BLaER1 treated with 17β-estradiol and CSF1 and Interleukin-3, amounts not matched to agents 10 nM and 100 nM (cell line): Measurements from ENCODE around the gene PTPRN2.
"Not testable (repeated sequence)": the region's sequence is repeated elsewhere in the genome, so short reads cannot be mapped to it uniquely, and the experiment has no call there.

Source experiments
- H3K27ac ChIP-seq, 11 experiments: shearing (Covaris generic); formaldehyde crosslinking; 2 replicates each; pipeline ENCODE4 v1.8.1; 2022
- H3K27me3 ChIP-seq, 11 experiments: shearing (Covaris generic); formaldehyde crosslinking; 2 replicates each; pipeline ENCODE4 v1.8.1; 2022
- H3K36me3 ChIP-seq, 11 experiments: shearing (Covaris generic); formaldehyde crosslinking; 2 replicates each; pipeline ENCODE4 v1.8.1; 2022
- H3K4me1 ChIP-seq, 10 experiments: shearing (Covaris generic); formaldehyde crosslinking; 2 replicates each; pipeline ENCODE4 v1.8.1; 2022
- H3K4me2 ChIP-seq, 11 experiments: shearing (Covaris generic); formaldehyde crosslinking; 2 replicates each; pipeline ENCODE4 v1.8.1; 2022
- H3K4me3 ChIP-seq, 10 experiments: shearing (Covaris generic); formaldehyde crosslinking; 2 replicates each; pipeline ENCODE4 v1.8.1; 2022
- H3K9ac ChIP-seq, 11 experiments: shearing (Covaris generic); formaldehyde crosslinking; 2 replicates each; pipeline ENCODE4 v1.8.1; 2022
- H3K9me3 ChIP-seq, 11 experiments: shearing (Covaris generic); formaldehyde crosslinking; replicated peaks in 1 of 11; 2 replicates each; pipeline ENCODE4 v1.8.1; 2022
- H4K20me1 ChIP-seq, 11 experiments: shearing (Covaris generic); formaldehyde crosslinking; 2 replicates each; pipeline ENCODE4 v1.8.1; 2022
- Cebpa-rat ChIP-seq, 11 experiments: shearing (Covaris generic); IDR thresholded peaks; 2 replicates each; pipeline ENCODE4 v1.8.1; 2022

PTPRN2 gene

GRCh38 chr7:158160199-158160598 is 427.4 kb downstream of the PTPRN2 start:
- Histone ChIP-seq H3K36me3 (no peaks in the 10 kb centered on the region), H3K9me3 (peaks cover 0 to 4% (median 0%) of the 10 kb centered on the region in 11 experiments; a peak in 4 of 22 replicates), H4K20me1 (no peaks in the 10 kb centered on the region), H3K4me3 (no peak overlapping the region), H3K4me1 (peaks cover 0 to 9% (median 5%) of the 10 kb centered on the region in 10 experiments; a peak in 7 of 20 replicates), H3K27me3 (no peaks in the 10 kb centered on the region), H3K4me2 (no peak overlapping the region; a peak in 1 of 22 replicates), H3K9ac (no peak overlapping the region), H3K27ac (no peak overlapping the region)
- TF ChIP-seq Cebpa-rat (IDR thresholded peaks at IDR 0.05) = no peak

DNA sequence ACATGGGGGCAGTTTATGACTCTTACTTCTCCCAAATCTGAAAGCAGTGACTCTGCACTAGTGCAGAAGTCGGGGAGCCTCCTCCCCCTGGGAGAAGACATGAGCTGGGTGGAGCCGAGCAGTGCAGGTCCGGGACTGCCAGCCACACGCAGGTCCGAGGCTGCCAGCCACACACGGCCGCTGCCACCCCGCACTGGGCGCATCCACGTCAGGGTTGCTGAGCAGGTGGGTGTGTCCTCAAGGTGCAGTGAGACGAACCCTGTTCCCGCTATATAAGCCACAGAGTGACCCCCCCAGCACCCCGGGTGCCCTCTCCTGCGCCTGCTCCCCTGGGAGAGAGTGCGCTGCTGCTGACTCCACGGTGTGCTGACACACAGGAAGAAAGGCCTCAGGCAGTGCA is 430.2 kb downstream of the PTPRN2 start:
- no peaks in the 10 kb centered on the region for H3K27me3 ChIP-seq
- no peak overlapping the region for H3K4me3 ChIP-seq
- no peak overlapping the region for H3K9ac ChIP-seq
- H3K4me2 ChIP-seq = peak overlapping the region in 2 of 11 experiments; percentile 15 to 20; a peak in 1 of 22 replicates
- H3K9me3 ChIP-seq = peaks cover under 1 to 18% (median 6%) of the 10 kb centered on the region in 11 experiments; a peak in 14 of 22 replicates
- peaks cover 0 to 9% (median 5%) of the 10 kb centered on the region in 10 experiments; a peak in 7 of 20 replicates for H3K4me1 ChIP-seq
- no peaks in the 10 kb centered on the region for H3K36me3 ChIP-seq
- no peak overlapping the region for H3K27ac ChIP-seq
- no peak for TF ChIP-seq Cebpa-rat (IDR thresholded peaks at IDR 0.05)
- H4K20me1 ChIP-seq = no peaks in the 10 kb centered on the region

- H3K4me3 ChIP-seq, H3K27me3 ChIP-seq, H4K20me1 ChIP-seq, H3K4me1 ChIP-seq, H3K36me3 ChIP-seq, H3K9ac ChIP-seq, H3K27ac ChIP-seq, H3K4me2 ChIP-seq: not testable (repeated sequence)
- peaks cover 56 to 75% (median 66%) of the 10 kb centered on the region in 11 experiments for H3K9me3 ChIP-seq
Measured at GRCh38 chr7:158151273-158151672, 436.4 kb downstream of the PTPRN2 start.

DNA sequence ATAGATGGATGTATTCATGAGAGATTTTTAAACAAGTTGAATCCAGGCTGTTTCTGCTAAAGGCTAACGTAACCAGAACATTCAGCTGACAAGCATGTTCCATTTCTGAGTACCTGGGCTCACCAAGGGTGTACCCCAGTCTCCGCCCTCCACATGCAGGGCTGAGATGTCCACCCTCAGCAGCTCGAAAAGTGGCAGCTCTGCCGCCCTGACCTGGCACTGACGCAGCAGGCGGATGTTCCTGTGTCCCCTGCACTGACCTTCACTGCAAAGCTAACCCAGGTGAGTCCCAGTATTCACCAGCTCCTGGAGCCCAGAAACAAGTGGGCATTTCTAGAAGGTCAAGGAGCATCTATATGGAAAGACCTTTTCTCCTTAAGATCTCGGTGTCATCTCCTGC is 437.4 kb downstream of the PTPRN2 start:
- H3K4me3 ChIP-seq = no peak overlapping the region
- no peak overlapping the region for H3K4me2 ChIP-seq
- no peak overlapping the region for H3K27ac ChIP-seq
- H3K36me3 ChIP-seq = no peaks in the 10 kb centered on the region
- H4K20me1 ChIP-seq = no peaks in the 10 kb centered on the region
- H3K9ac ChIP-seq = no peak overlapping the region
- peaks cover 66 to 86% (median 75%) of the 10 kb centered on the region in 11 experiments for H3K9me3 ChIP-seq
- no peaks in the 10 kb centered on the region for H3K27me3 ChIP-seq
- TF ChIP-seq Cebpa-rat (IDR thresholded peaks at IDR 0.05) = no peak
- no peaks in the 10 kb centered on the region for H3K4me1 ChIP-seq

DNA sequence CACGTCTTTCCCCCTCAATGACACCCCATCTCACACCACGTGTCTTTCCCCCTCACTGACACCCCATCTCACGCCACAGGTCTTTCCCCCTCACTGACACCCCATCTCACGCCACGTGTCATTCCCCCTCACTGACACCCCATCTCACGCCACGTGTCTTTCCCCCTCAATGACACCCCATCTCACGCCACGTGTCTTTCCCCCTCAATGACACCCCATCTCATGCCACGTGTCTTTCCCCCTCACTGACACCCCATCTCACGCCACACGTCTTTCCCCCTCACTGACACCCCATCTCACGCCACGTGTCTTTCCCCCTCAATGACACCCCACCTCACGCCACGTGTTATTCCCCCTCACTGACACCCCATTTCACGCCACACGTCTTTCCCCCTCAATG is 440.2 kb downstream of the PTPRN2 start:
- Histone ChIP-seq H3K9me3 (peaks cover 65 to 91% (median 79%) of the 10 kb centered on the region in 11 experiments), H3K4me3 (peak overlapping the region in 9 of 10 experiments; percentile 8 to 47 (median 34); a peak in 14 of 20 replicates)
- not testable (repeated sequence) for H4K20me1 ChIP-seq, H3K36me3 ChIP-seq, H3K4me2 ChIP-seq, H3K9ac ChIP-seq, H3K4me1 ChIP-seq, H3K27me3 ChIP-seq, H3K27ac ChIP-seq

DNA sequence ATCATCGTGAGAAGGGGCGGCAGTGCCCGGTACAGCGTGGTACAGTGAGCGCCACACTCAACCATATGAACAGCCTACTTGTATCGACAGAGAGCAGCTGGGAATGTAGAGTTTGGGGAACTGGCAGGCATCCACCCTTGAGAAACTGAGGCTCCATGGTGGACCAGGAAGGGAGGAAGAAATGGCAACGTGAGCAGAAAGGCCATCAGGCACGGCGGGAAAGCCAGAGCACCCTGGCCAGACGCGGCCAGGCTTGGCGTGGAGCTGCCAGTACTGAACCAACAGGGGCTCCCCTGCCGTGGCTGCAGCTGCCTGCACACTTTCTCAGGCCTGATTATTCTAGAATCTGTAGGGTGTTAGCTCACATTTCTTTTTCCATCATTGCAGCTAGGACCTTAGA is 442.3 kb downstream of the PTPRN2 start:
- no peak for TF ChIP-seq Cebpa-rat (IDR thresholded peaks at IDR 0.05)

DNA sequence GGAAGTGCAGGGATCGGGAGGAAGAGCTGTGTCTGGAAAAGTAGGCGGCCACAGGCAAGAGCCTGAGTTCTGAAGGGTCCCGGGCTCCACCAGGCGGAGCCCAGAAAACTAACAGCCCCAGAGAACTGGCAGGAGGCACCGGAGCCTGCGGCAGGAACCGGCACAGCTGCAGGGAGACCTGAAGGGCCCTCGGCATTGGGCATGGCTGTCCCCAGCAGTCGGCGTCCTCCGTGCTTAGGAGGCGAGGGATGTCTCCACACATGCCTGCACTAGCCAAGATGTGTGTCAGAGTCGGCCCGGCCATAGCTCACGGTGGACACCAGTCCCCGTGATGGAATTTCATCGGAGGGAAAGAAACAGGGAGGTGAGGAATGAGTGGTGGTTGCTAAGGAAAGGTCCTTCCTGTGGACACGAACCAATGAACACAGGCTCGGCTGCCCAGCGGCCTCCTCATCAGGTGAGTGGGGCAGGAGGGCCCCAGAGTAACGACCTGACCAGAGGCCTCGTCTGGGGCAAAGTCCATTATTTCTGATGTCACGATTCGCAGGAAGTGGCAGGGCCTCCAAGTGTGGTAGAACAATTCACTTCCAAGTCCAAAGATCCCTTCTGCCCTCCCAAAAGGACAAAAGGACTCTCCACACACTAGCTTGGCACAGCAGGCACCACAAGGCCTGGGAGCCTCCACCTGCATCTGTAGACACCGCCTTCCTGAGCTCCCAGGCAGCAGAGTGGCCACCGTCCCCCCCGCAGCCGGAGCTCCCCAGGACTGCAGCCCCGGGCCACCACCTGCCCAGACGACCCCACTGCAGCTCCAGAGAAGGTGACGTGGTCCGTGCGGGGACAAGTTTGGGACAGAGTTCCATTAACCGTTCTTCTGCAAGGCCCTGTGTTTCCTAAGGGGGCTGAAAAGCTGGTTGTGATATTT is 444.2 kb downstream of the PTPRN2 start:
- Histone ChIP-seq H3K4me1 (peaks cover 16 to 24% (median 22%) of the 10 kb centered on the region in 10 experiments; a peak in 19 of 20 replicates), H3K4me3 (no peak overlapping the region), H3K9me3 (peaks cover 32 to 56% (median 43%) of the 10 kb centered on the region in 11 experiments), H4K20me1 (no peaks in the 10 kb centered on the region), H3K4me2 (no peak overlapping the region), H3K27ac (no peak overlapping the region), H3K36me3 (no peaks in the 10 kb centered on the region), H3K9ac (no peak overlapping the region), H3K27me3 (no peaks in the 10 kb centered on the region)
- no peak for TF ChIP-seq Cebpa-rat (IDR thresholded peaks at IDR 0.05)

More for the DNA sequence above, 442.3 kb downstream of the PTPRN2 start:
- H3K27ac ChIP-seq = no peak overlapping the region
- H4K20me1 ChIP-seq = no peaks in the 10 kb centered on the region
- H3K4me2 ChIP-seq = no peak overlapping the region
- no peak overlapping the region for H3K4me3 ChIP-seq
- peaks cover 51 to 75% (median 62%) of the 10 kb centered on the region in 11 experiments for H3K9me3 ChIP-seq
- H3K36me3 ChIP-seq = no peaks in the 10 kb centered on the region
- peaks cover 5 to 9% (median 7%) of the 10 kb centered on the region in 10 experiments; a peak in 18 of 20 replicates for H3K4me1 ChIP-seq
- no peak overlapping the region for H3K9ac ChIP-seq
- no peaks in the 10 kb centered on the region for H3K27me3 ChIP-seq

DNA sequence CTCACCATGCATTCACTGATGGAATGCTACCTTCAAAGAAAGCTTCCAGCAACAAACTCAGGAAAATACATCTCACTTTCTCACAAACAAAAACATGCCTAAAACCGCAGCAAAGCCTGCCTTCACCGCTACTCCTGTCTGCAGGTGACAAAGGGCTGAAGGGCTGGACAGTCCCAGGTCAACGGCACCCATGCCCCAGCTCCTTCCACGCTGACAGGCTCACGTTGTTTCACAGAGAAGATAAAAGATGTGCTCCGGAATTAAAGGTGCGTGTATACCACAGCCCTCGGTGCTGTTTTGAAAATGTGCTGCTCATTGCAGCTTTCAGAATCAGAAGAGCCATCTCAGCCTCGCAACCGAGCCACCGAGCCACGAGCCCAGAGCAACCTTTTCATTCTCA is 445.0 kb downstream of the PTPRN2 start:
- Histone ChIP-seq H3K27me3 (no peaks in the 10 kb centered on the region), H3K36me3 (no peaks in the 10 kb centered on the region), H3K4me1 (peaks cover 16 to 24% (median 22%) of the 10 kb centered on the region in 10 experiments; a peak in 19 of 20 replicates), H3K27ac (no peak overlapping the region), H3K9ac (no peak overlapping the region), H3K9me3 (peaks cover 24 to 48% (median 35%) of the 10 kb centered on the region in 11 experiments), H3K4me2 (no peak overlapping the region), H4K20me1 (no peaks in the 10 kb centered on the region), H3K4me3 (no peak overlapping the region)
- TF ChIP-seq Cebpa-rat (IDR thresholded peaks at IDR 0.05) = no peak

DNA sequence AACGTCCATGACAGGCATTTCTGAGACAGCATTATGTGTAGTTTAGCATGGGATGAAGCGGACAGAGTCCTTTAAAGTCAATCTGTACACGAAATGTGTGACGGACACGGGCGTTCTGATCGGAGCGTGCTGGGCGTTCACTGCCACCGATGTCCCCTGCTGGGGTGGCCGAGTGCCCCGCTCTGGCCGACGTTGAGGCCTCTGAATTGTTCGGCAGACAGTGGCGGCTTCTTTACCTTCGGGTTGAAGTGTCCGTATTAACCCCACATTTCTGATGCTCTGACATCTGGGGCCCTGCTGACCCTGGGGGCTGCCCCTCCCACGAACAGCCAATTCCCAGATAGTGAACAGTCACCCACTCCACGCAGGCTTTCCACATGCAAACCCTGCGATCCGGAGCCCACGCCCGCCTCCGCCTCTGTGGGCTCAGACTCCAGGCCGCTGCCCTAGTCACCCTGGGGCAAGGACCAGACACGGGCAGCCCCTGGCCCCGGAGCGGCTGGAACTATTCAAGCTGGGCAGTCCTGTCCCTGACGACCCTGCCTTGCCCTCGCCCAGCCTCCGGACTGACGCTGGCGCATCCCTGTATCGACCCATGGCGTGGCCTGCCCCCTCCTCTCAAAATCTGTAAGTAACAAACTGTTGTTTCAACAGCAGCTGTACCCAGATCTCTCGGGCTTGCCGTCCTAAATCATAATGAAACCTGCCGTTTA is 445.7 kb downstream of the PTPRN2 start:
- Histone ChIP-seq H3K27ac (no peak overlapping the region), H3K4me2 (no peak overlapping the region), H3K4me1 (peaks cover 16 to 24% (median 22%) of the 10 kb centered on the region in 10 experiments; a peak in 19 of 20 replicates), H3K36me3 (no peaks in the 10 kb centered on the region), H4K20me1 (no peaks in the 10 kb centered on the region), H3K27me3 (no peaks in the 10 kb centered on the region), H3K9ac (no peak overlapping the region), H3K4me3 (no peak overlapping the region), H3K9me3 (peaks cover 17 to 41% (median 28%) of the 10 kb centered on the region in 11 experiments)
- TF ChIP-seq Cebpa-rat (IDR thresholded peaks at IDR 0.05) = no peak
